GM19452 (cell line): Measurements from ENCODE around the gene RGN.
"Not testable (repeated sequence)": the region's sequence is repeated elsewhere in the genome, so short reads cannot be mapped to it uniquely, and the experiment has no call there.

ENCODE experiments used
- ATAC-seq: cut with Tn5 transposase; IDR thresholded peaks from one replicate; pipeline ENCODE4 v1.9.1; 2021; ENCODE audit not compliant: unreplicated experiment

RGN gene

DNA sequence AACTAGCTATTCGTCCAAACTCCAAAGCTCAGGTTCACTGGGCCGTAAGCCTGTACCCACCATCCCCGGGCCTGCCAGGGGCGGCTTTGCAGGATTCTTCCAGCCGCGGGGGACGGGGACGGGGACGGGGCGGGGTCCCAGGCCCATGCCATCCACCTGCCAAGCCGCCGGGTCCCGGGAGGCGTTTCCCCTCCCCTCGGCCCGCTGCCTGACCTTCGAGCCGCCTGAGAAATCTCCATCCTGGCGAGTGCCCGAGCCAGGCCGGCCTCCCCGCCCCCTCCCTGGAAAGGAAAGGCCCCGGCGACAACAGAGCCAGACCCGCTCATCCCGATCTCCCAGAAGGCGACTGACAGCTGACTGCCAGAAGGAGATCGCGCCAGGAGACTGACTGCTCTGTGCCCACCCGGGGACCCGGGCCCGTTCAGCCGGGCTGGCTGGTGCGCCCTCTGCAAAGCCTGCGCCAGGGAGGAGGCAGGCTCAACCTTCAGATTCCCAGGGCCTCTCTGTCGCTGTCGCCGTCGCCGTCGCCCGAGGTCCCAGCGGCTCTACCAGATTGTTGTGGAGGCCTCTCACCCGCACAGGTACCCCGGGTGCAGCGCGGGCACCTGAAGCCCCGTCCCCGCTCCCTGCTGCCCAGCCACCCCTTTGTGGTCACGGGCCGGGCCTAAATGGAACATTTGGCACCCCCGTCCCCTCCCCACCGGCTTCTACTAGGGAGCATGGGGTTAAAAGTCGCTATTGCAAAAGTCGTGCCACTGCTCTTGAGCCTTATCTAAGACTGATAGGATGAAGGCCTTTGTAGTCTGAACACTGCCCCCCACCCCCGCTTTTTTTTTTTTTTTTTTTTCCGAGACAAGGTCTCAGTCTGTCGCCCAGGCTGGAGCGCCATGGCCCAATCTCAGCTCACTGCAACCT, at the start of gene RGN:
Gene RGN (plus strand): TSS at position 315 of the 915 bp plus-strand sequence. CDS start 2,702 bp downstream, outside the sequence.
- no peak for ATAC-seq

DNA sequence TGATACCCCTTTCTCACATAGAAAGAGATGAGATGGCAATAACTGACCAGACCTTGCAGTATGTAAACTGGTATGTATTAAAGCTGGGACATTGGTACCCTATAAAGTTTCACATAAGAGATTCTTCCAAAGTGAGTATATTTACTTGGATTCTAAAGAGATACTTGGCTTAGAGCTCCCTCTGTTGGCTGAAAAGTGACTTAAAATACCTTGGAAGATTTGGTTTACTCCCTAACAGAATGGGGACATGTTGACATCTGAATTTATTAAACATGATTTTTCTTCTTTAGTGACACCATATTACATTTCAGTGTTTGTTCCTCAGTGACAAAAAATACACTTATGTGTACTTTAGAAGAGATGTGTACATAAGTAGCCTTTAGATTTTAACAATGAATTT, 47.9 kb upstream of the RGN start:
- ATAC-seq, result no peak

DNA sequence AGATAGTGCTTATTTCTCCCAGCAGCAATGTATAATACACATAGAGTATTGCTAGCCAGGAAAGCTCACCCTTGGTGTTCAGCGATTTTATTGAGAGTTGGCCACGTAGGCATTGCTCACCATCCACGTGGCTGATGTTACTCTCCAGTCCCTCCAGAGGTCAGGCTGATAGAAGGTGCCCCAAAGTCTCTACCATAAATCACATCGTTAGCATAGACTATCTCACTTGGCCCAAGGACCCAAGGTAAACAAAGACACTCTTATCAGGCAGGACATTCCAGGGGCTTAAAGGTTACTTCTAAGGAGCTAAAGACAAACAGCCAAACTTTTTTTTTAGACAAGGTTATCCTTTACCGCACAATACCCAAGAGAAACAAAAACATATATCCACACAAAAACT, 30.3 kb upstream of the RGN start:
- ATAC-seq, result no peak

DNA sequence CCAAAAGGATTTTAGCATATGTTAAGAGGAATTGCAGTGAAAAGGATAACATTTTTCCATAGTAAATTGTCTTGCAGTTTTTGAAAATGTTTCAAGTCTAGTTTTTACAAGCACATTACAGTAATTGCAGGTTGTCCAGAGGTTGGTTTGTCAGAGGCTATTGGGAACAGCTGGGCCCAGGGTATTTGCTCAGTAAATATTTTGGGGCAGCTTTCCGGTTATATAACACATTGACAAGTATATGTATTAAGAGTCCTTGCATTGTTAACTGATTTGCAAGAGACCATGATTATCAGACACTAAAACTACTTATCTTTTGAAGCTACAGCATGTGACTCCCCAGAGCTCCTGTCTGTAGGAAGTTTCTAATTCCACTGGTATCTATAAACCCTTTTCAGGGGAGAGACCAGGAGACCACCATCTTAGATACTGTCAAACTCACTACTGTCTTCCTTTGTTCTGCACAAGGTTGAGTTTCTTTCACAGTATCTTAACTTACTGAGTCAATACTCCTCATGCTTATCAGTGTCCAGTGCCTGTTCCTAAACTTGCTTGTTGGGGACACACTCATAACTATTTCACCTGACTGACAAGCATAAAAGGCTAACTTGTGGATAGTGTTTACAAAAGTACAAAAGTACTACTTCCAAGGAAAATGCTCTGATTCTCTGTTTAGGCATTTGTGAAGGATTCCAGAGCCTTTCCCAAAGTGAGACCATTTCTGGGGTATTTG, 18.9 kb upstream of the RGN start:
- ATAC-seq, result no peak

DNA sequence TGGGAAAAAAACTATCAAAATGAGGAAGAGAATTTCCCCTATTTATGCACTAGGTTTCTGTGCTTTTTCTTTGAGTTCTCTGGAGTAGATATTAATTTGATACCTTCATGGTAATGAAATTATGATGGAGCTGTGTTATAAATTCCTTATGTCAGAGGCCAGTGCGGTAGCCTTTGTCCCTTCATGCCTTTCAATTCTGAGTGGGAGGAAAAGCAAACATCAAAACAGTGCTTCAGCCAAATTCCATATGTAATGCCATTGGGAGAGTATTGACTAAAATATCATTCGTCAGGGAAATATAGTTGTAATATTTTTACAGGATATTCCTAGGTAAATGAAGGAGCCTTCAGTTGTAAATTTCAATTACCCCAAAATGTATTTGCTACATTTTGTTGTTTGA, 17.5 kb upstream of the RGN start:
- no peak for ATAC-seq

DNA sequence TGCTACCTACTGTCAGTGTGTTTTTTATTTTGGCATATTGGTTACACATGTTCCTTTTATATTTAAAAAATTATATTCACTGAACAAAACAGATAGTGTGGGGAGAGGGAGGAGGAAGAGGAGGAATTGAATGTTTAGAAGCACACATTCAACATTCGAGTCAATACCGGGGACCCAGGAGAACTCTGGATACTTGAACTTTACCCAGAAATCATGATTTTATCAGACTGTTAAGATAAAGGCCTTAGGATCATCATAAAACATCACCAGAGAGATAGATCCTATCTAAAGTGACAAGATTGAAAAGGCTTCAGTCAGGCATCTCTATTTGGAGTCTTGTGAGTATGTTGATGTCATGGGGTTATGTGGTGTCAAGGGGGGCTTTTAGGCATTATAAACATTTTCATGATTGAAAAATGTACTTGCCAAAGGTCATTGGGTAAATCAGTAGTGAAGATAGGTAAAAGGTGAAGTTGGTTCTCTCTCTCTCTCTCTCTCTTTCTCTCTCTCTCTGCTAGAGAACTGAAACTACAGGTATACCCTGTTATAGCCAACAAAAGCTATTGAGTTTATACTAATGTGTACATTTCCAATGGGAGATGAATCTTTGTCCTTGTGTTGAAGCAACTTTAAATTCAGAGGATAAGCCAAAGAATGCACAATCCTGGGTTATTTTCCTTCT, 16.9 kb upstream of the RGN start:
- no peak for ATAC-seq

DNA sequence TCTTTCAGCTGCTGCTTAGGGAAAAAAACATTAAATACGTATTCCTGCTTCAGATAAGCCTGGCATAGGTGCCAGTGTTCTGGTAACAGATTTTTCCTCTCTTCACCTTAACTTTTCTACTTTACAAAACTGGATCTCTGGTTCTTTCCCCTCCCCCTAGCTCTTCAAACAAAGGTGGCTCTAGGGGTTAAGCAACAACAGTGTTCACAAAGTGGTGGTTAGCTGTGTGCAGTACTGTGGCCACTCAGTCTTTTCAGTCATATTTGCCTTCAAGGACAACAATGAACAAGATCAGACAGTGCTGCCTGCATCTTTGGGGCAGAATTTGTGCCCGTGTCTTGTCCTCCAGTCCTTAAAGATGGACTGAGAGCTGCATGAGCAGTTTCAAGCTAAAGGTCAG, 15.1 kb upstream of the RGN start:
- ATAC-seq, result no peak

DNA sequence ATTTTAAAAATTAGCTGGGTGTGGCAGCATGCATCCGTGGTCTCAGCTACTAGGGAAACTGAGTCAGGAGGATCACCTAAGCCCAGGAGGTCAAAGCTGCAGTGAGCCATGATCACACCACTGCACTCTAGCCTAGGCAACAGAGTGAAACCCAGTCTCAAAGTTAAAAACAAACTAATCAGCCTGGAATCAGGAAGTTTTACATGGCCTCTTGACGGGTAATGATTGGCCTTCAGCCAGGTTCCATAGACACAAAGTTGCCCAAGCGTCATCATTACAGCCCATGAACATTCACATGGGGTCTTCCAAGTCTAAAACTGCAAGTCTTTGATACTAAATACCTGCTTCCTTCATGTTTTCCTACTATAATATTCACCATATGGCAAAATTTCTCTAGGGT, 10.0 kb upstream of the RGN start:
- ATAC-seq, result no peak

DNA sequence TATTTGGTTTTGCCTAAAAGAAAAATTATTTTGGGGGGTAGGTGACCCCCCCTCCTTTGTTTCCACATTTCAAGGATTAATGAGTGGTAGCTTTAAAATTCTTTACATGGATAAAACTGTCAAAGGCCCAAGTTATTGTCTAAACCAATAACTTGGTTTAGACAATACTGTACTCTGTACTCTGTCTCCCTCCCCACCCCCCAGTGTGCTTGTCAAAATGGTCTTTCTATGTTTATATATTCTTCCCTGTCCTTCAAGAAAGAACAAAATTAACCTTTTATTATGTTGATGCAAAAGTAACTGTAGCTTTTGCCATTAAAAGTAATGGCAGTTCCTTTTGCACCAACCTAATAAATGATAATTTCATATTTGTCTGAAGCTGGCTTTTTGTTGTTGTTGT, 9.5 kb upstream of the RGN start:
- ATAC-seq, result no peak

DNA sequence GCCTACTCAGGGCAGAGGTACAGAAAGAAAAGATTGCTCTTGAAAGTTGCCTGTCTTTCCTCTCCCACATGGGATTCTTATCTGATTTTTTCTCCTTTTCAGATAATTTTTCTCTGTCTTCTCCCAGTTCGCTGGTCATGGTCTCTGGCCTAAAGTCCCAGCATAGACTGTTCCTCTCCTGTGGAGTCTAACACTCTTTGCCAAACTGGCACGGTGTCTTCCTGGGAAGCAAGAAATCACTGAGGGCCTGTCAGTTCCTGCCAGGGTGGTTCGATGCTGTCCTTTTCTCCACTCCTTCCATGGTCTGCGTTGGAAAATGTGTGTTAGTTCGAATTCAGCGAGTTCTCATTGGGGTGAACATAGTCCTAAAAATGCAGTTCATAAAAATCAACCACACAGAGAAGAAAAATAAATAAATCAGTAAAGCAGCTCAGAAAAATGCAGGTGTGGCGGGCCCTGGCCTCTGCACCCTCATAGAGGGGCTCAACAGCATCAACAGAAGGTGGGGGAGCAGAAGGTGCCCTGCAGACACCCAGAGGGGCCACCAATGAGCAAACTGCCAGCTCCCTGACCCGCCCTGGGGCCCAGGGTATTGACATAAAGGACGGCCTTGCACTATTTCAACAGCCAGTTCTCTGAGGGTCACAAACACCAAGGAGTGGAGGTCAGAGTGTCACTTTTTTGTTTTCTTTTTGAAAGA, 2.1 kb downstream of the RGN start:
- no peak for ATAC-seq

DNA sequence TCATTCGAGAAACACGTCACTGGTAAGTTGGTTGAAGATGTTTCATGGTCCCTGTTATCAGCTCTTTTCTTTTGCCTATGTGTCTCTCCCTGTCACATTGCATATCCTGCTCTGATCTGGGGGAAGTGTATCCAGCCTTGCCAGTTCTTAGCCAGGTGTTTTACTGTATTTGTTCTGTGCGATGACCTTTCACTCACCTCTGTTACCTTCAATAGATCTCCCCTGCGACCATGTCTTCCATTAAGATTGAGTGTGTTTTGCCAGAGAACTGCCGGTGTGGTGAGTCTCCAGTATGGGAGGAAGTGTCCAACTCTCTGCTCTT, 2.6 kb downstream of the RGN start:
- ATAC-seq, result no peak

DNA sequence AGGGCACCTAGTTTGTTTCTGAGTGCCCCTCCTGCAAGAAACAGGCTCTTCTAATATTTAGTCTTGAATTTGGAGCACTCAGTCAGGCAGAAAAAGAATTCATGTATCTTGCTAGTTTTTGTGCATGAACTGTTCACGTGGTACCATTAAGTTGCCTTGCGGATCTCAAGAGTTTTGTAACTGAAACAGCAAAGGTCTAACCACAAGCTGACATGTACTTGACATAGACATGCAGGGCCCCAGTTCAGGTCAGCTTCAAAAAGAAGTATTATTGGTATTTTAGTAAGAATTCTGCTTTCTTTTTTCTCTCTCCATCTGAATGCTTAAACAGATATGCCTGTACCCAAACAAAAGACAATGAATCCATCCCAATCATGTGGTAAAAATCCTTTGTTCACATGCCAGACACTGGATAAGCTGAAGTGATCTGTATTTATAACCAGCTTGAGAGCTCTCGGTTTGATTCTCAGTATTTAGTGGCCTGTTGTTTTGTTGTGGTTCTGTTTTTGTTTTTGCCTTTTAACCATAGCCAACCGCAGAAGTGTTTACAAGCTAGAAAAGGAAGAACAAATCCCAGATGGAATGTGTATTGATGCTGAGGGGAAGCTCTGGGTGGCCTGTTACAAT, 13.0 kb downstream of the RGN start:
- no peak for ATAC-seq

DNA sequence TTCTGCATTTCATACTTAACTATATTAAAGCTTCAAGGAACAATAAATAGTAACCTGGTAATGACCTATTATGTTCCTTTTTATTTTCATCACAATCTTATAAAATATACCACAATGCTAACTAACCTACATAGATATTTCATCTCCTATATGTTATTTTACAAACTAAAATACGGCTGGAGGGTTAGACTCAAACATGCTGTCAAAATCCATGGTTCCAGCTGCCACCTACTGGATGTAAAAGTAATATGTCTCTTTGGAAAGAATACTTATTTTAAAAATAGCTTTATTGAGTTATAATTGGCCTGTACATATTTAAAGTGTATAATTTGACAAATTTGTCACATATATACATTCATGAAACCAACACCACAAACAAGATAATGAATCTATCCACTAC, 15.0 kb downstream of the RGN start:
- ATAC-seq, result no peak

DNA sequence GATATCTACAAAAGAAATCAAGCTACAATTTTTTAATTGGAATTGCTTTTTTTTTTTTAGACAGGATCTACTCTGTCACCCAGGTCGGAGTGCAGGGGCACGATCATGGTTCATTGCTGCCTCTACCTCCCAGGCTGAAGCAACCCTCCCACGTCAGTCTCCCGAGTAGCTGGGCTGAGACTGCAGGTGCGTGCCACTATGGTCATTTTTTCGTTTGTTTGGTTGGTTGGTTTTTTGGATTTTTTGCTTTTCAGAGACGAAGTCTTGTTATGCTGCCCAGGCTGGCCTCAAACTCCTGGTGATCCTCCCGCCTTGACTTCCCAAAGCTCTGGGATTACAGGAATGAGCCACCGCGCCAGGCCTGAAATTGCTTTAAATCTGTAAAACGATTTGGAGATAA, 15.6 kb downstream of the RGN start:
- no peak for ATAC-seq

DNA sequence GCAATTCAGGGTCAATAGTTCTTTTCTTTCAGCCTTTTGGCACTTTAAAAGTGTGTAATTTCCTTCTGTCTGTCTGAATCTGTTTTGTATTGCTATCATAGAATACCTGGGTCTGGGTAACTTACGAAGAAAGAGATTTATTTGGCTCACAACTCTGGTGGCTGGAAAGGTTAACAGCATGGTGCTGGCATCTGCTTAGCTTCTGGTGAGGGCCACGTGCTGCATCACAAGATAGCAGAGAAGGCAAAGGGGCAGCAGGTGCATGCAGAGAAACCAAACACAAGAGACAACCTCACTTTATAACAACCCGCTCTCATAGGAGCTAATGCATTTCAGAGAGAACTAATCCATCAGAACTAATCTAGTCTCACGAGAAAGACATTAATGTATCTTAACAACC, 18.8 kb downstream of the RGN start:
- no peak for ATAC-seq

DNA sequence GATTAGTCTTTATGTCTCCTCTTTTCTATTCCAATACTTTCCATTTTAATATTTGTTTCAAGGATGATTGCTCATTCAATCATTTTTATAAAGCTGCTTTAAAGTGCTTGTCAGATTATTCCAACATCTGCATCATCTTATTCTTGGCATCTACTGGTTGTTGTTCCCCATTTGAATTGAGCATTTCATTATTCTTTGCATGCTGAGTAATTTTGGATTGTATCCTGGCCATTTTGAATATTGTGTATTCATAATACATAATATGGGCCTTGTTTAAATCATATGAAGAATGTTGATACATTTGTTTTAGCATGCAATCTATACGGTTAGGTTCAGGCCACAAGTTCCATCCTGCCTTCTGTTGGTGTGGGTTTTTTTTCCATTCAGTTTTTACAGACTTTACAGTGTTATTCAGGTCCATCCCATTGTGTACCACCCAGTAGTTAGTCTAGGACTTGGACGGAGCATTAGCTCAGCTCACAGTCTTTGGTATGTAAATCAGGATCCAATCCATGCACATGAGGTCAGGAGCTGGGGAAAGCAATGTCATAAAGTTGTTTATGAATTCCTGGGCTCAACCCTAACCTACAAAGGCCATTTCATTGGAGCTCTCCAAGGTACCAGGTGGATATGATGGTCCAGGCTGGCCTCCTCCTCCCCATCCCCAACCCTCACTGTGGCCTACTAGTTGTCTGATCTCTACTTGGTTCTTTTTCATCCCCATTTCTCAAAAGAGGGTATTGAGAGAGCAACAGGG, 20.3 kb downstream of the RGN start:
- ATAC-seq, result no peak

DNA sequence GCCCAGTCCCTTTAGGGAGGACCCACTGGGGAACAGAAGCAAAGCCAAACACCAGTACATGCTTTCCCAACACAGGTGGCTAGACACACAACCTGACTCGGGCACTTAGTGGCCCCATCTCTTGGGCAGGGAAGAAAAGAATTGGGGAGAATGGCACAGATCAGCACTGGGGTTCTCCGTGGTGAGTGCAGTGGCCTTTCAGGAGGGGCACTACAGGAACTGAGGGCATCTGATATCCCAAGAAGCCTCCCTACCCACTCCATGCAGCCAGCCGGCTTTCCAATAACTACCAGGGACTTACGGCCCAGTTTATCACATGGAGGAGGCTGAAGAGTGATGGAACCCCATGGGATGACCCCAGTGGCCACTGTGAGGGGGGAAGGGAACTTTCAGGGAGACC, 23.0 kb downstream of the RGN start:
- no peak for ATAC-seq

DNA sequence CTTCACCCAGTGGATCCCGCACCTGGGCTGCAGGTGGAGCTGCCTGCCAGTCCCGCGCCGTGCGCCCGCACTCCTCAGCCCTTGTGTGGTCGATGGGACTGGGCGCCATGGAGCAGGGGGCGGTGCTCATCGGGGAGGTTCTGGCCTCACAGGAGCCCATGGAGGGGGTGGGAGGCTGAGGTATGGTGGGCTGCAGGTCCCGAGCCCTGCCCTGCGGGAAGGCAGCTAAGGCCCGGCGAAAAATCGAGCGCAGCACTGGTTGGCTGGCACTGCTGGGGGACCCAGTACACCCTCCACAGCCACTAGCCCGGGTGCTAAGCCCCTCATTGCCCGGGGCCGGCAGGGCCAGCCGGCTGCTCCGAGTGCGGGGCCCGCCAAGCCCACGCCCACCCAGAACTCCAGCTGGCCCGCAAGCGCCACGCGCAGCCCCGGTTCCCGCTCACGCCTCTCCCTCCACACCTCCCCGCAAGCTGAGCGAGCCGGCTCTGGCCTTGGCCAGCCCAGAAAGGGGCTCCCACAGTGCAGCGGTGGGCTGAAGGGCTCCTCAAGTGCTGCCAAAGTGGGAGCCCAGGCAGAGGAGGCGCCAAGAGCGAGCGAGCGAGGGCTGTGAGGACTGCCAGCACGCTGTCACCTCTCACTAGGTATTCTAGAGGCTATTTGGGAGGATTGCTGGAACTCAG, 32.8 kb downstream of the RGN start:
- not testable (repeated sequence) for ATAC-seq

DNA sequence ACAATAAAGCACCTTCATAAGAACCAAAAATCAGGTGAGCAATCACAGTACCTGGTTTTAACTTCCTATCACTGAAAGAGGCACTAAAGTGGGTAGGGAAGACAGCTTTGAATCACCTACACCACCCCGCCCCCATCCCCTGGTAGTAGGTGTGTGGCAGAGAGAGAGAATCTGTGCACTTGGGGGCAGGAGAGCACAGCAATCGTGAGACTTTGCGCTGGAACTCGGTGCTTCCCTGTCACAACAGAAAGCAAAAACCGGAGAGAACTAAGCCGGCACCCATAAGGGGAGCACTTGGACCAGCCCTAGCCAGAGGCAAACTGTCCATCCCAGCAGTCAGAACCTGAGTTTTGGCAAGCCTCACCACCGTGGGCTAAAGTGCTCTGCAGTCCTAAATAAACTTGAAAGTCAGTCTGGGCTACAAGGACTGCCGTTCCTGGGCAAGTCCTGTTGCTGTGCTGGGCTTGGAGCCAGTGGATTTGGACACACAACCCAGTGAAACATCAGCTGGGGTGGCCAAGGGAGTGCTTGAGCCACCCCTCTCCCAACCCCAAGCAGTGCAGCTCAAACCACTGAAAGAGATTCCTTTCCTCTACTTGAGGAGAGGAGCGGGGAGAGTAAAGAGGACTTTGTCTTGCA, 34.2 kb downstream of the RGN start:
- ATAC-seq, result no peak
